HG03060 (cell line): ENCODE measurements around the gene EFNA5.

Experiments
- ATAC-seq: cut with Tn5 transposase; IDR thresholded peaks from one replicate; pipeline ENCODE4 v1.9.1; 2021; ENCODE audit warnings: low read depth, moderate number of reproducible peaks; ENCODE audit not compliant: unreplicated experiment

The EFNA5 gene

DNA sequence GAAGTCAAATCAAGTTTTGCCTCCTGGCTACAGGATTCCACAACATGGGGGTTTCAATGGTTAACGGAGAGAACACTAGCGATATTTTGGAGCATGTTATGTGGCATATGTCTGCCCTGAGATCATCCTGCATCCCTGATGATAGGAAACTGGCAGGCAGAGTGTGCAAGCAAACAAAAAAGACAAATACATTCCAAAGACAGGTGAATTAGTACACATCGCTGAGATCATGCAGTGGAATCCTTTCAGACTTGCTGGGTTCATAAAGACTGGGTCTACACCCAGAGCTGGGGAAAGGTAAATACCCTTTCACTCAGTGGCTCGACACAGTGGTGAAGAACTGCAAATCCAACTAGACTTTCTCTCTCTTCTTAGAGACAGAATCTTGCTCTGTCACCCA lies 286.5 kb downstream of the EFNA5 start:
- ATAC-seq, result no peak

DNA sequence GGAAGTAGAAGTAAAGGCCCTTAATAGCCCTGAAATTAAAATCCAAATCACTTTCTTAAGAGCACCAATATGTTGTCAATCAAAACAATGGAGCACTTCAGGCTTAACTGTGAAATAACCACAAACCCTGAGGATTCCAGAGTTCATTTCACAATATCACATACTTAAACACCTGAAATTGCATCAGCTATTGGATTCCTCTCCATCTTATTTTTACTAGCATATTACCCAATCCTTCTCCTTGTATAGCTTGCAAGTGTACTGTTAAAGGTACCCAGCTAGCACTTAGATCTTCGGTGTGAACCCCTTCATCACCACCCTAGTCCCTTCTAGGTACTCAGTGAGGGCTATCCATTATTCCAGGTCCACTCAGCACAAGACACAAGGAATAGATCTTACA lies 287.3 kb downstream of the EFNA5 start:
- no peak for ATAC-seq

DNA sequence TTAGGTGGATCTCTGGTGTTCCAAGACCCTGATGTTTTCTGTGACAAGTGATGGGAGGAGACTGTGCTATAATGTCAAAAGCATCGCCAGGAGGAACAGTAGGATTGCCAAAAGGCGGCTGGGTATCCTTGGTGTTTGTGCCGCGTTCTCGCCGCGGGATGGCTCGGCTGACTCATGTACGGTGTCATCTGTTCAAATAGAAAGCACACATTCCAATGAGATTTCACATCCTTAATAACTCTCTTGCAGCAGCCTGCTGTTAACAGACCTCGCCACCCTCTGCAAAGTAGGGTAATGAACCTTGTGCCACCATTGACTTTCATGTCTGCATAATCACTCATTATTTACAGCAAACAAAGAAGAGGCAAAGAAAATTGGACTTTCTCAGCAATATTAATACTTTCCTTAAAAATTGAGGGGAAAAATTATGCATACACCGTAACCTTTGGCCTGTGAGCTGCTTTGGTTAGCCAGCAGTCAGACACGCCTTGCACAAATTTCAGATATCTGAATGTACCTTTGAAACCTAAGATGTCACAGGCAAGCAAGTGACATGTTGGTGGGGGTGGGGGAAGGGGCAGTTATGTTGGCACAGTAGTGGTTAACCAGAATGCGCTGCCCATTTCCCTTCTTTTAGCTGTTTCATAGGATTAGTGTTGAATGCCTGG lies 289.4 kb downstream of the EFNA5 start:
- no peak for ATAC-seq

DNA sequence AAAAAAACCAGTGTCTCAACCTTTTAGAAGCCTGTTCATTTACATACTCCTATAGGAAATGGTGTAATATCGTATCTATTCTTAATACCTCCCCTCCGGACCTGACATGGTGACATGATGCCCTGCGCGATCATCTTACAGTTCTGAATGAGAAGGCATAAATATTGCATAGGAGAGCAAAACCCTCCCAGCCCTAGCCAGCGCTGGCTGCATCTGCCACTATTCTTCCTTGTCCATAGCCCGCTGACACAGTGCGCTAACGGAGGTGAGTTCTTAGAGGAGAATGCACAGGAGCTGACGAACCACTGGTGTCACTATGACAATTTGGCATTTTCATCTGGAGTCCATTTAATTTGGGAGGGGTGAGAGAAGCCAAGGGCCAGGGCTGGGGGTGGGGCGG lies 290.1 kb downstream of the EFNA5 start:
- ATAC-seq, result no peak

DNA sequence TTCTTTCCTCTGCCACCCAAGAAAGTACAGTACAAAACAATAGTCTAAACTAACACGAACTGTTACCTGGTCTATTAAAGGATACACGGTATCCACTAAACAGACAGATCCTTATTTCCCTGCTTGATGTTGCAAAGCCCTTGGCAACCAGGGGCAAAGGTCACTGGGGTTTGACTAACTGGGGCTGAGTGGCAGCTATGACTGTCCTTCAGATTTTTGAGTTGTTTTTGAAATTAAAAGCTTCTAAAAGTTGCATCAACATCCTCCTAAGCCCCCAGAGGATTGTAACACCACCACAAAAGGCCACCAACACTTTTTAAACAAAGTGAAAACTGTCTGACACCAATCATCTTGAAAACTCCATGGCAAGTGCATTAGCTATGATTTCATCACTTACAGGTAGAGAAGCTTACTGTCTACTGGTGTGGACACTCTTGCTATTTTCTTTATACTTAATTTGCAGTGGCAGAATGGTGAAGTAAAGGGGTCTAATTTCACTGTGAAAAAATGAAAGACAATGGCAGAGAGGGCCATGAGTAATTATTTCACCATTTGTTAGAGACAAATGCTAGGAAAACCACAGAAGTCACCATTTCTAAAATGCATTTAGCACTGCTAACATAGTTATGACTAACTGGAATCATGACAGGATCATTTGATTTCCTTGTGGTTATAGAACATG lies 292.4 kb downstream of the EFNA5 start:
- no peak for ATAC-seq

DNA sequence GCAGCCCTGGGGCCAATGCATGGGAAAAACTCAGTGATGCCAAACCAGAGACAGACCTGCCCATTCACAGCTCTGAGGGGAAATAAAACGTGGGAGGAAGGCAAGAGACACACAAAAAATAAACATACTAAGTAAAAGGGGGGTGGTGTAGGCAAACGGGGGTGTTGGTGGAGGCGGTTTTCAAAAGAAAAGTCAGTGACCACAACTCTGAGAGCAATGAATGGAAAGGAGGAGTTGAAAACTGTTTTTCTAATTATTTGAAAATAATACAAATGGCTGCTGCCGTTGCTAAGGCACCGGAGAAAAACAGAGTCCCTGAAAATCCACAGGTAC lies 293.5 kb downstream of the EFNA5 start:
- ATAC-seq, result no peak

DNA sequence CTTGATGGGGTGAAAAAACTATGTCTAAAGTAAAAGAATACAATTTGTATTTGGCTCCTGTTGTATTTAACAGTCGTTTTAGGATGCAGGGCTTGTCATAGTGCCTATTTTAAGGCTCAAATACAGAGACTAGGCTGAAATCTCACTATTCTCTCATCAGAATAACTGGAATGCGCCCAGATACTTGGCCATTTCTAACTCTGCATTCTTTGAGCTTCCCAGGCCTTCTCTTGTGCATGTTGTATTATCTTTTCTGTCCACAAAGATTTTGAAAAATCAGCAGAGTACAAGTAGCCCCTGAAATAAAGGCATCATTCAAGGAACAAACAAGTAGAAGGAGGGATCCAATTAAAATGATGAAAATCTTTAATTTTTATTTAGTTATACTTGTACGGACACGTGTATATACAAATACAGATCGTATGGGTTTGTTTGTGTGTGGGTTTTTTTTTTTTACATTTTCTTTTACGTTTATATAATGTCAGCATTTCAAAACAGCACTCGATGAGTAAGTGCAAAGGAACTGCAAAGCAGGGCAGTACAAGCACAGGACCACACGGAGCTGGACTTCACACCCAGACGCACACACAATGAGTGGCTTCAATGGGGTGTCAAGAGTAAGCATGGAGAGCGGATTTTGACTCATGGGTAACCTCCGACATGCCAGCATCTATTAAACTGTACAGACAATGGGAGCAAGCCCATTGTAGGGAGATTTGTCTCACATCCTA lies 294.0 kb downstream of the EFNA5 start:
- no peak for ATAC-seq

DNA sequence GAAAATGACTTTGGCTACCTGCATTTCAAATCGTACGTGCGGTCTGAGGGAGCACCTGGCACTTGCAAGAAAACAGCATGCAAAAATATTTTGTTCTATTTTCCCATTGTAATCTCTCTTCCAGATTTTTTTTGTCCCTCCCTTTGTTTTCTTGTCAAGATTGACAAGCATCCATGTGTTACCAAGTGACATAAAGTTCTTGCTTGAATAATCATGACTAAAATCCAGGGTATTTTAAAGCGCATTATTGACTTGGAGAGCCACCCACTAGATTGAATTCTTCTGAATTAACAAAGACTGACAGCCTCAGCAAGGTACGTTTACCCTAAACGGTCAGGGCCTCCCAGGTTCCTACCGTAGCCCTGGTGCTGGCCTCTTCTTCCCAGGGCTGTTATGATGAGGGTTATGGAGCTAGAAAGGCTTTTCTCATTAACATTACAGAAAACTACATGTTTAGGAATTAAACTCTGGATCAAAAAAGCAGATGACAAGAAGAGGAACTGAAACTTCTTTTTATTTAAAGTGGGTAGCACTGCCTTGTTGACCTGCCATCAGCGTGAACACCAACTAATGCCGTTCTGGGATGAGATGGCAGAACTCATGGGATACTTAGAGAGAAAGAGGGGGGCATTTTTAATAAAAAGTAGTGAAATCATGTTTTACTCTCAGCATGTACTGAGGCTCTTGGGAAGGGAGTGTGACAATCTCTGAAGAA lies 297.0 kb downstream of the EFNA5 start:
- no peak for ATAC-seq

DNA sequence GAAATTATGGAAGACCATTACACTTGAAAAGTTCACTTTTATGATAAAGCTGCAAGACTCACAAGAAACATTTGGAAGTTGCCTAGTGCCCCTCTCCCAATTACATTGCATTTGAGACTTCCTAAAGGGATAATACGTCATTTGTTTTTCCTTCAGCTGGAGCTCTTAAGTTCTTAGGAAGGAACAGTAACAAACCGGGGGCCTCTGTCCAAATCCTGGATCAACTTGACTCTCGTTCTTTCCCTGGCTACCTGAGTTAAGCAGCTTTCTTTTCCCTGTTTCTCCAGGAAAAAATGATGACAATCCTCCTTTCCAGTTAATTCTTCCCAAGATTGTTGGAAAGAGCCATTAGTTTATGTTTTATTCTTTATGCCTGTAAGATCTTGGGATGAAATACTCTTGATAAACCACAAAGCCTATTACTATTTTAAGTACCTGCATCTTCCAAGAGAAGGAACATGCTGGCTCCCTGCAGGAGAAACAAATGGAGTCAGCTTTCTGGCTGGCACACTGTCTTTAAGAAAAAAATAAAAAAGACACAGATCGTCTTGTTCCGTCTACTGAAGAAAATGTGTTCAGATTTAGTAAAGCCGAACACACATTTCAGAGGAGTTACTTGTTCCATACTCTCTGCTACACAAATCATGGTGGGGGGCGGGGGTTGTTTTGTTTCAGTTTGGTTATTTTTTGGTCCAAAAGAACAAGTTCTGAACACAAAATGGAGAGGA lies 297.9 kb downstream of the EFNA5 start:
- no peak for ATAC-seq

DNA sequence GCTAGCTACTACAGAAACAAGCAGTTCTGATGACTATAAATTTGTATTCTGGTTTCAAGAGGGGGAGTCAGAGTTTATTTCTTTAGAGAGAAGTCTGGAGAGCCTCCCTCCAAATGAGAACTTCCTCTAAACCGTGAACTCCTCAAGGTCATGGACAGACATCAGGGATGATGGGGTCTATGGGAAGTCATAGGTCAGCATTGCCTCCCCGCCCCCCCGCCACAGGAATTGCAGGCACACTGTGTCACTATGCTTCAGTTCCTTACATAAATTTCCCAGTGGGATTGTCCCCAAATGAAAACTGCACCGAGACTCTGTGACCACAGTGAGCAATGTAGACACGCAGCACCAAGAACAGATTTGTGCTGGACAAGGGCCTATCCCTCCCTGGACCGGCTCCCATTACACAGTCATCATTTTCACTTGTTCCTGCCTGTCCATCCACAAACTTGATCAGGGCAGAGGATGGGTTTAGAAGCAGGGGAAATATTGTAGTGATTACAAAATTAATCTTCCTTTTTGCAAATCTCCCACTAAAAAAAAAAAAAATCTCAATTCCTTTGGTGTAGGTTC lies 300.3 kb downstream of the EFNA5 start:
- ATAC-seq, result no peak

DNA sequence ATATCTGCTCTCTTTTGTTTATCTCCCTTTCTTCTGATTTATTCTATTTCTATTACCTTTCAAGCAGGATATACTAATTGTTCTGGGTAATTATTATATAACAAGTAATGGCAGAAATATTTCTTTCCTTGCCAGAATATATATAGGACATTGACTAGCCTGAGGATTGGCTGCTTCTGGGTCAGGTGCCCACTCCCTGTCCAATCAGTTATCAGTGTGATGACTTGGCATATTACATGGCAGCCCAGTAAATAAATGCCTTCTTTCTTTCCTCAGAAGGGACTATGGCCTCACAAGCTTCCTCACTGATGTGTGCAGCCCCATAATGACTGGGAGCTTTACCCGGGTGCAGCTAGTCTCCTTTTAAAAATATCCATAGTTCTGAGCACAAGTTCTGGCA lies 301.1 kb downstream of the EFNA5 start:
- ATAC-seq, result no peak

DNA sequence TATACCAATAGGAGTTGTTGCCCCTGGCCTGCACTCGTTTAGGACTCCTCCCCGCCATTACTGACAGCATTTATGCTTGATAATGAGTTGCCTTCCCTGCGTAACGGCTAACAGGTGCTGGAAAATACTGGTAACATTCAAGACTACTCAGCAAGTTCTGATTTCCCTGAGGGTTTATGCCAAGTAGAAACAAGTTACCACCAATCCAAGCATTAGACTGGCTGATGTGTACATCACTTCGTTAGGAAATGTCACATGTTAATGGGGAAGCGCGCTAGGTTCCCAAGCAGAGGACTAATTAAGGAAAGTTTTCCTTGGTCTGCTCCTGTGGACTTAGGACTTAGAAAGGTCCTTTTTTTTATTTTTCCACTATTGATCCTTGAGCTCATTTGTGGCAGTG lies 302.1 kb downstream of the EFNA5 start:
- no peak for ATAC-seq

DNA sequence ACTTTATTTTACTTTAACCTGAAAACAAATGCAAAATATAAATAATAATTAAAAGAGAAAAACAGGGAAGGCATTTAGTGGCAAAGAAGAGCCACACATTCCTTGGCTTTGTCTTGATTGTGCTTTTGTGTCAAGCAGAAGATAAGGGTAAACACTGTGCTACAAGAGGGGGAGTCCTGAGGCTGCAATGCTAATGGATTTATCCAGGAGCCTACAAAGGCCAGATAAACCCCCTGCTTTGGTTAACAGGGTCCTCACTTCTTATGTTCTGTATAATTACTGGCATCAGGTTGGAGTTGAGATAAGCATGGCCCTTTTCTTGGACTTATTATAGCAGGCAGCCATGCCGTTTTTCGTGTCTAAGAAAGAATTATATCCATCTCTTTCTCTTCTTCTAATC lies 302.8 kb downstream of the EFNA5 start:
- no peak for ATAC-seq

DNA sequence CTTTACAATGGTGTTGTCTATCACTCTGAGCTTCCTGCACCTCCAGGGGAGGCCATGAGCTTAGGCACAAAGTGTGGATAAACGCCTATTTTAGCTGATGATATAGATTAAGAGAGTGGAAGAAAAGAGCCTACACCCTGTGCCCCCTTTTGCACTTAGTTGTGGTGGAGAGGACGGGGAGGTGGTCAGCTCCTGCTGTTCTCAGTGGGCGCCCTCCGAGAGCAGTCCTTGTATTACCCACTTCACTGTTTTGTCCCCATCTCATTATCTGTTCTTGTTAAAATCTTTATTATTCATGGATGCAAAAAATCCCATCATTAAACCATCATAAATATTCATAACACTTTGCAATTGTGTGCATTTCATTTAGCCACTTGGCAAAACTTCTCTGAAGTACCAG lies 303.3 kb downstream of the EFNA5 start:
- no peak for ATAC-seq

DNA sequence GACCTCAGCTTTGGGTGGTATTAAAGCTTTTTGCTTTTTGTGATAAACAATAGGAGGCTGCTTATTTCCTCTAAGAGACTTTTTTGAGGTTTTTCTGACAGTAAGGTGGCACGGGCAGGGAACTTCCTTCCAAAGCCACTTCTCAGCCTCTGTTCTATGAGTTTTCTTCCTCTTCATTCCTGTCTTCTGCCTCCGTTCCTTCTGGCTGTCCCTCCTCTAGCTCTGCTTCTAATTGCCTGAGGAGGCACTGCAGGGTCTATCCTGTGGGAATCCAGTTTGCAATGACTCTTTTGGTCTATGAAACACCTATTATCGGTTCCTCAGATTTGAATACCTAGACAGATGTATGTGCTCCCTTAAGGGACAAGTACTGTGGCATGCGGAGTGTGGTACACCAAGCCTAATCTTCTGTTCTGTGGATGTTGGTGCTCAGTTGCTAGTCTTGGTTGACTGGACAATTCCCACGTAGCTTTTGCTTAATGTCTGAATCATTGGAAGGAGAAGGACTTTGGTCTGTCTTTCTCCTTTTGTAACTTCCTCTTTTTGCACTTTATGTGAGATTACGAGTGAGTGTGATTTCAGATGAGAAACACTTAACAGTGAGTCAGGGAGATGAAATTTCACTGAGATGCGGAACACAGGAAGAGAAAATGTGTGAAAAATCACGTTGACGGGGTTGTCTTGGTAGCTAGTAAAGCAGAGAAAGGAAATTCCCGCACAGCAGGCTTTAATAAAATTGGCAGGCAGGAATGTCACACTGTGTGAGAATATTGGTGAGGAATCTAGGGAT lies 305.2 kb downstream of the EFNA5 start:
- ATAC-seq, result peak; percentile 44

DNA sequence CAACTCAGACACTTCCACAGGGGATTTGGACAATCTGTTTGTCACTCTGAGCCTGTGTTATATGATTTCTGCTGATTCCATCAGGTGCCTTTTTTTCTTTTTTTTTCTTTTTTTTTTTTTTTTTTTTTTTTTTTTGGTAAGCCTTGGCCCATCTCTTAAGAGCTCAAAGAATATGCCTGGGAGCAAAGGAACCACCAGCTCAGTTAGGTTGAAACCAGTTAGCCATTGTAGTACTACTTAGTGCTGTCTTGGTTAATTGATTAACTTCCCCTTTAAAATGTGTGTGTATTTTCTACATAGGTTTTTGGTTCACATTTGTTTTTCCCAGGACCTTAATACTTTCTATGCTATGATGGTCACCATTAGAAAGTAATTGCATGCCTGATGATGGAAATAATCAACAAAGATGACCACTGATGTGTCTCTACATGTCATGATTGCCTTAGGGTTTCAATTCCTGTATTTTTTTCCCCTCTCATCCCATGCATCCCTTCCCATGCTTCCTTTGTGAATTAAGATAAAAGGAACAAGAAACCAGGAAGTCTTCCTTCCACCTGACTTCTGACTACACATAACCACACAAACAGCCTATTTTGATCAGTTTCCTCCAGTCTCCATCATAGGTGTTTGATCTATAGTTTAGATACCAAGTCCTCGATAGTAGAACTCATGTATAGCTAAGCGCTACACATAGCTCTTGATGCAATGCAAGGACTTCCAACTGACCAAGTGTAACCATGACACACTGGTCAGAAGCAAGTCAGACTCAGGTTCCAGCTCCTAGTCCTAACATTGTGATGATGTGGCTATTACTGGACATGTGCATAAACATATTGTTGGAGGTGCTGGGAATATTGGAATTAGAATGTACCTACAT lies 306.1 kb downstream of the EFNA5 start:
- ATAC-seq, result no peak

DNA sequence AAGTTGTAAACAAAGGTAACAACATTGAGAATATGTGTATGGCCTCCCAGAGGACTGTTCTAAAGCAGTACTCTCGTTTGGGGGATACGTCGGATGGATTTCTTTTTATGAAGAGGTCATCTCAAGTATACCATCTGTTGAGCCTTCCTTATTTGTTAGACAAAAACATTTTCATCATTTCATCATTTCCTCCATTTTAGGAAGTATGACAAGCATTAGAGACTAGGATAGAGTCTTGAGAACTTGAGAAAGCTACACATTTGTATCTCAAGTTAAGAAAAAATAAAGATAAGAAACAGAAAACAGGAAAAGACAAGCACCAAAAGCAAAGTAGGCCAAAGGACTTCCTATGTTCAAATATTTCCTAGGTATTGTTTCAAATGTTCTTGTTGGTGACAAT lies 307.0 kb downstream of the EFNA5 start:
- no peak for ATAC-seq

DNA sequence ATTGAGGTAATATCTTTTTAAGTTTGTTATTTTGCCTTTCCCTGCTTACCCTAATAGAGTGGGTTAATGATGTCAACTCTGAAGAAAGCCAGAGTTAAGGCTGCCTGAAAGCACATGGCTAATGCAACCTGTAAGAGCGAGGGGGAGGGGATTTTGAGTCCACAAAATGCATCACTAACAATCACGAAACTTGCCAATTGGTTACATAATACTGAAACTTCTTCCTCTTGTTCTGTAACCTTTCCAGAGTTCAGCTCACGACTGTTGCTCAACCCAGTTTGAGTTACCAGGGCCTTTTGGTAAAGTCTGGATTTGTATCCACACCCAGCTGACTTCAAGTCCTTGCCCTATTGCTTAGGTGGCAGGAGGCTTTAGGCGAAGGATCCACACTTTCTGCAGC lies 308.8 kb downstream of the EFNA5 start:
- ATAC-seq, result no peak

DNA sequence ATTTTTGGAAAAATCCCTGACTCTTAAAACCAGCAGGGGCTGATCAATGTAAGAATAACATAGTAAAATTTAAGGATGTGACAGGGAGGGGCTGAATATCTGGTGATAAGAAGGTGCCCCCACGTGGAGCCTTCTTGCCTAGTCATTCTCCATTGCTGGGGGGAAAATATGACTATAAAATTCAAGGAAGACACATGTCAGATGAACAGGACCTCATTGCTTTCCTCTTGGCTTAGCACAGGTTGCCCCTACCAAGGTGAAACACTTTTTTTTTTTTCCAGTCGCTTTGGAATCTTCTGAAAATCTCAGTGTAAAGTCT lies 310.9 kb downstream of the EFNA5 start:
- no peak for ATAC-seq
